Tibial nerve (tissue), 4 donors: ENCODE measurements around the gene PABPN1. TPM values are rescaled to one million over a fixed set of nuclear protein-coding genes. Genes with fewer than 3 reads are reported as not detected.
A peak's percentile ranks its signal among the peaks of the same experiment; 100 is the strongest.

Experiments used
- DNase-seq, 2 donors: peaks; one replicate each; pipeline ENCODE4 v3.0.0-alpha.2; 2019; ENCODE audit warnings: low spot score in 2 of 2
- H3K27ac ChIP-seq, 4 donors: fragments of 200-600 bp; sonication (generic) in 3 of 4; one replicate each; pipeline ENCODE4 v1.5.1; 2017 to 2019; ENCODE audit warnings: mild to moderate bottlenecking in 1 of 4
- H3K27me3 ChIP-seq, 2 donors: fragments of 200-600 bp; sonication (generic) in 1 of 2; one replicate each; pipeline versions ENCODE4 v1.5.1 to v1.6.0; 2017 to 2019
- H3K36me3 ChIP-seq, 3 donors: fragments of 200-600 bp; sonication (generic); one replicate each; pipeline ENCODE4 v1.5.1; 2018 to 2019
- H3K4me1 ChIP-seq, 4 donors: fragments of 200-600 bp; sonication (generic) in 3 of 4; one replicate each; pipeline ENCODE4 v1.5.1; 2017 to 2019
- H3K4me3 ChIP-seq, 4 donors: fragments of 200-600 bp; sonication (generic) in 3 of 4; one replicate each; pipeline ENCODE4 v1.5.1; 2017 to 2019; ENCODE audit warnings: mild to moderate bottlenecking in 1 of 4, moderate library complexity in 1 of 4
- H3K9me3 ChIP-seq, 4 donors: fragments of 200-600 bp; sonication (generic) in 3 of 4; one replicate each; pipeline ENCODE4 v1.5.1; 2017 to 2019
- CTCF ChIP-seq, 5 experiments: fragments of 200-600 bp in 3 of 5; fragments of 450-650 bp in 2 of 5; sonication (generic) in 3 of 5; IDR thresholded peaks; one replicate each; pipeline ENCODE4 v1.5.1; 2016 to 2019; ENCODE audit warnings: antibody characterized with exemption in 5 of 5, mild to moderate bottlenecking in 3 of 5, moderate library complexity in 2 of 5
- EP300 ChIP-seq, 2 donors: sonication (generic); formaldehyde crosslinking; IDR thresholded peaks; one replicate each; pipeline ENCODE4 v1.6.1; 2017; ENCODE audit warnings: antibody characterized with exemption in 2 of 2, mild to moderate bottlenecking in 1 of 2
- POLR2A ChIP-seq, 2 donors: fragments of 450-650 bp; IDR thresholded peaks; one replicate each; pipeline ENCODE4 v1.6.1; 2017; ENCODE audit warnings: antibody characterized with exemption in 2 of 2, mild to moderate bottlenecking in 2 of 2, moderate library complexity in 2 of 2
- WGBS, 2 donors: methylation state at CpG; one replicate each; pipeline ENCODE4 v1.1.5; 2018; 5-methylcytosine and 5-hydroxymethylcytosine counted together
- total RNA-seq, 4 donors: library from RNA; depleted of rRNA; stranded (reverse); fragments of >200 nt; gene quantifications; one replicate each; pipeline ENCODE4 v1.1.0, GENCODE V29; 2016

Gene PABPN1
- total RNA-seq, 4 donors from 2014 or later, result 52.1 to 80.8 (median 64.5) TPM

- peak within 1 kb of the TSS; percentile 98 to 100 (median 100) for H3K27ac ChIP-seq
- no peak for TF ChIP-seq CTCF (IDR thresholded peaks at IDR 0.05)
- TF ChIP-seq EP300 (IDR thresholded peaks at IDR 0.05), result no peak
- no peak for TF ChIP-seq POLR2A (IDR thresholded peaks at IDR 0.05)
- 4 to 5% methylated on average over 48 to 75 of the region's 81 CpGs for WGBS, 2 donors
- H3K36me3 ChIP-seq, result peaks cover 0 to 15% (median 0%) of the 10 kb centered on the region in 3 donors
- peak in 1 of 2 donors; percentile 60 for DNase-seq
- H3K4me3 ChIP-seq, result peak within 1 kb of the TSS; percentile 65 to 95 (median 80)
- H3K27me3 ChIP-seq, result no peaks in the 10 kb centered on the region
- H3K9me3 ChIP-seq, result no peaks in the 10 kb centered on the region
- H3K4me1 ChIP-seq, result peaks cover 5 to 55% (median 31%) of the 10 kb centered on the region in 4 donors
These were observed 18.7 kb upstream of the PABPN1 start, which contains the start of gene PPP1R3E for GRCh38 chr14:23302290-23303225. PPP1R3E (minus strand) TSS chr14:23302859; CDS start chr14:23302576, 283 bp downstream.

GRCh38 chr14:23306412-23307145 is 14.7 kb upstream of the PABPN1 start, which contains the start of gene BCL2L2:
BCL2L2 (plus strand) TSS chr14:23306833; CDS start chr14:23307768, 935 bp downstream.
- TF ChIP-seq POLR2A (IDR thresholded peaks at IDR 0.05), result peak; percentile 60 to 83
- peak in 1 of 5 experiments; percentile 40 for TF ChIP-seq CTCF (IDR thresholded peaks at IDR 0.05)
- TF ChIP-seq EP300 (IDR thresholded peaks at IDR 0.05), result peak in 1 of 2 donors; percentile 83
- H3K27ac ChIP-seq, result peak within 1 kb of the TSS; percentile 81 to 95 (median 92)
- peak; percentile 89 to 92 for DNase-seq
- no peaks in the 10 kb centered on the region for H3K9me3 ChIP-seq
- no peaks in the 10 kb centered on the region for H3K27me3 ChIP-seq
- 0 to 1% methylated on average over 23 to 24 of the region's 24 CpGs for WGBS, 2 donors
- H3K36me3 ChIP-seq, result peaks cover 0 to 40% (median 0%) of the 10 kb centered on the region in 3 donors
- H3K4me3 ChIP-seq, result peak within 1 kb of the TSS; percentile 48 to 84 (median 60)
- H3K4me1 ChIP-seq, result peaks cover 5 to 50% (median 27%) of the 10 kb centered on the region in 4 donors

- Histone ChIP-seq H3K27me3 (no peaks in the 10 kb centered on the region), H3K4me3 (peak overlapping the region; percentile 48 to 84 (median 60)), H3K27ac (peak overlapping the region; percentile 81 to 95 (median 92)), H3K4me1 (peaks cover 5 to 50% (median 27%) of the 10 kb centered on the region in 4 donors), H3K36me3 (peaks cover 0 to 45% (median 0%) of the 10 kb centered on the region in 3 donors), H3K9me3 (no peaks in the 10 kb centered on the region)
- WGBS, 2 donors, result 6% methylated on average over 5 of the region's 5 CpGs
- no peak for DNase-seq
- TF ChIP-seq EP300 (IDR thresholded peaks at IDR 0.05) (no peak), POLR2A (IDR thresholded peaks at IDR 0.05) (no peak), CTCF (IDR thresholded peaks at IDR 0.05) (no peak)
These were observed 14.1 kb upstream of the PABPN1 start for GRCh38 chr14:23307146-23307530.

GRCh38 chr14:23307687-23308644 is 13.3 kb upstream of the PABPN1 start:
- peaks cover 0 to 49% (median 0%) of the 10 kb centered on the region in 3 donors for H3K36me3 ChIP-seq
- no peaks in the 10 kb centered on the region for H3K27me3 ChIP-seq
- WGBS, 2 donors, result 83 to 85% methylated on average over 22 of the region's 22 CpGs
- peak overlapping the region in 2 of 4 donors; percentile 81 to 95 for H3K27ac ChIP-seq
- H3K4me1 ChIP-seq, result peaks cover 5 to 45% (median 26%) of the 10 kb centered on the region in 4 donors
- H3K4me3 ChIP-seq, result peak overlapping the region; percentile 48 to 84 (median 60)
- H3K9me3 ChIP-seq, result no peaks in the 10 kb centered on the region
- no peak for TF ChIP-seq EP300 (IDR thresholded peaks at IDR 0.05)
- TF ChIP-seq POLR2A (IDR thresholded peaks at IDR 0.05), result no peak
- no peak for TF ChIP-seq CTCF (IDR thresholded peaks at IDR 0.05)
- DNase-seq, result no peak
